NCI-H446 (cell line): Measurements from ENCODE around the gene HIGD1B.
A peak's percentile ranks its signal among the peaks of the same experiment; 100 is the strongest.

Experiments used
- DNase-seq, 2 experiments: peaks; one replicate each; lab custom pipeline; 2025; lab: John Stamatoyannopoulos, UW

HIGD1B gene

GRCh38 chr17:44837196-44837595, 10.5 kb upstream of the HIGD1B start:
- DNase-seq, result no peak

- DNase-seq, result no peak
Observed at GRCh38 chr17:44840274-44840673, 7.4 kb upstream of the HIGD1B start.

GRCh38 chr17:44840936-44841335, 6.7 kb upstream of the HIGD1B start:
- no peak for DNase-seq

GRCh38 chr17:44842748-44843147, 4.9 kb upstream of the HIGD1B start:
- no peak for DNase-seq

- DNase-seq, result no peak
Observed at GRCh38 chr17:44844390-44844830, 3.3 kb upstream of the HIGD1B start.

- DNase-seq, result no peak
Observed at GRCh38 chr17:44846206-44846605, 1.5 kb upstream of the HIGD1B start.

- no peak for DNase-seq
Observed at GRCh38 chr17:44848257-44848795, 643 bp downstream of the HIGD1B start.

- no peak for DNase-seq
Observed at GRCh38 chr17:44848961-44849489, 1.3 kb downstream of the HIGD1B start.

- no peak for DNase-seq
Observed at GRCh38 chr17:44850025-44850424, 2.3 kb downstream of the HIGD1B start.

GRCh38 chr17:44850612-44851011, 2.9 kb downstream of the HIGD1B start:
- DNase-seq, result no peak

GRCh38 chr17:44854192-44854591, 6.5 kb downstream of the HIGD1B start:
- DNase-seq, result no peak

GRCh38 chr17:44859701-44860100, 12.0 kb downstream of the HIGD1B start:
- no peak for DNase-seq

- no peak for DNase-seq
Observed at GRCh38 chr17:44862278-44862914, 14.7 kb downstream of the HIGD1B start.

- DNase-seq, result no peak
Observed at GRCh38 chr17:44863061-44863918, 15.6 kb downstream of the HIGD1B start.

- no peak for DNase-seq
Observed at GRCh38 chr17:44864831-44865230, 17.1 kb downstream of the HIGD1B start.

GRCh38 chr17:44865231-44865660, 17.6 kb downstream of the HIGD1B start:
- DNase-seq, result peak; percentile 71 to 77

- DNase-seq, result no peak
Observed at GRCh38 chr17:44865931-44866330, 18.2 kb downstream of the HIGD1B start.

GRCh38 chr17:44867841-44868240, 20.2 kb downstream of the HIGD1B start:
- no peak for DNase-seq

GRCh38 chr17:44871556-44871955, 23.9 kb downstream of the HIGD1B start:
- no peak for DNase-seq

- DNase-seq, result peak; percentile 76 to 92
Observed at GRCh38 chr17:44872131-44872768, 24.6 kb downstream of the HIGD1B start.

- DNase-seq, result no peak
Observed at GRCh38 chr17:44875761-44876160, 28.1 kb downstream of the HIGD1B start.

GRCh38 chr17:44877121-44877520, 29.4 kb downstream of the HIGD1B start:
- DNase-seq, result no peak
